Measurements from ENCODE around the gene PSG1. TPM values are rescaled to one million over a fixed set of nuclear protein-coding genes. Genes with fewer than 3 reads are reported as not detected.
"Not testable (repeated sequence)": the region's sequence is repeated elsewhere in the genome, so short reads cannot be mapped to it uniquely, and the experiment has no call there.

PSG1 gene
- total RNA-seq, 1 experiment from 2014 or later = not detected

DNA sequence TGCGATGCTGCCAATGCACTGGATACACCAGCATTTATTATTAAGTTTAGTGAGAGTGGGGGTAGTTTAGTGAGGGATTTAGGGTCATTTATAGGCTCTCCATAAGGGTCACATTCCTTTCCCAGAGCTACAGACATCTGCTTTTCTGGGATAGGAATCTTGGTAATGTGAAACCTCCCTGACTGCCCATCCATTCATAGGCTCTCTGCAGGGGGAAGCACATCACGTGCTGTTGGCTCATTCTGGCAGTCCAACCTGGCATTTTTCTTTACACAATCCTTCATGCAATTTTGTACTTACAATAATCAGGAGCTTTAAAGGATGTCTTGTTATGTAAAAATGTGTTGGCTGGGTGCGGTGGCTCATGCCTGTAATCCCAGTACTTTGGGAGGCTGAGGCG is 21.0 kb upstream of the PSG1 start:
- not testable (repeated sequence) for H2BK15ac ChIP-seq (ENCODE audit: low read depth, low read length); H3K18ac ChIP-seq (ENCODE audit: insufficient read length, low read depth, low read length); H3K9ac ChIP-seq (ENCODE audit: extremely low read depth, insufficient read length, low read length); H3K27ac Mint-ChIP-seq; H2AK5ac ChIP-seq (ENCODE audit: insufficient read length, low read length); DNase-seq; H2AFZ ChIP-seq (ENCODE audit: low read length); H2BK12ac ChIP-seq (ENCODE audit: insufficient read length, low read depth, low read length); H3K4me1 Mint-ChIP-seq; H3K56ac ChIP-seq (ENCODE audit: insufficient read length, low read depth, low read length); H4K8ac ChIP-seq (replicated peaks; ENCODE audit: insufficient read length, low read depth, low read length); H3K27me3 Mint-ChIP-seq (ENCODE audit: low read depth); H3K23ac ChIP-seq (ENCODE audit: insufficient read length, low read depth, low read length); H3K27ac ChIP-seq (ENCODE audit: insufficient read length, low read depth, low read length); H3K27me3 ChIP-seq (ENCODE audit: insufficient read depth, low read length); H4K91ac ChIP-seq (ENCODE audit: insufficient read length, low read depth, low read length); H3K4ac ChIP-seq (ENCODE audit: low read depth, low read length); H3K79me2 ChIP-seq (ENCODE audit: insufficient read depth, low read length); H3K79me1 ChIP-seq (ENCODE audit: insufficient read depth, low read depth, low read length, poor library complexity, severe bottlenecking); H4K5ac ChIP-seq (ENCODE audit: insufficient read length, low read depth, low read length); H3K4me2 ChIP-seq (ENCODE audit: insufficient read depth, insufficient read length, low read length); H3K23me2 ChIP-seq (ENCODE audit: insufficient read length, low read depth, low read length, poor library complexity, severe bottlenecking); H3K4me1 ChIP-seq (ENCODE audit: insufficient read depth, low read length); H3K4me3 Mint-ChIP-seq; H3K14ac ChIP-seq (ENCODE audit: insufficient read depth, low read length); H2BK120ac ChIP-seq (ENCODE audit: low read depth, low read length, poor library complexity, severe bottlenecking); H2BK20ac ChIP-seq (ENCODE audit: low read depth, low read length, poor library complexity, severe bottlenecking); H2BK5ac ChIP-seq (ENCODE audit: insufficient read length, low read length); H3T11ph ChIP-seq (ENCODE audit: low read length); H4K20me1 ChIP-seq (ENCODE audit: control insufficient read depth, insufficient read depth, insufficient read length)
- WGBS (ENCODE audit: extremely low coverage, insufficient read length, low lambda C conversion rate) = no CpG with 5 or more reads among the region's 4 CpGs
- Mint-ChIP-seq H3K9me3 (peaks cover 88 to 92% of the 10 kb centered on the region in 2 experiments), H3K36me3 (ENCODE audit: insufficient read depth in 1 of 3, low read depth in 3 of 3) (peaks cover 0 to 17% (median 8%) of the 10 kb centered on the region in 3 experiments; a peak in 6 of 7 replicates)
- peaks cover 31% of the 10 kb centered on the region for H3K9me3 ChIP-seq (ENCODE audit: control insufficient read depth, low read depth, low read length)

DNA sequence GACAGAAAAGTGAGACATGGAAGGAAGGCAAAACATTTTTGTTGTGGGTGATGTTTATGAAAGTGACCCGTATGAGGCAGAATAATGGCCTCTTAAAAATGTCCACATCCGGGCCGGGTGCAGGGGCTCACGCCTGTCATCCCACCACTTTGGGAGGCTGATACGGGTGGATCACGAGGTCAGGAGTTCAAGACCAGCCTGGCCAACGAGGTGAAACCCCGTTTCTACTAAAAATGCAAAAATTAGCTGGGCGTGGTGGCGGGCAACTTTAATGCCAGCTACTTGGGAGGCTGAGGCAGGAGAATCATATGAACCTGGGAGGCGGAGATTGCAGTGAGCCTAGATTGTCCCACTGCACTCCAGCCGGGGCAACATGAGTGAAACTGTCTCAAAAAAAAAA is 20.2 kb upstream of the PSG1 start:
- H4K5ac ChIP-seq (ENCODE audit: insufficient read length, low read depth, low read length); H3K79me2 ChIP-seq (ENCODE audit: insufficient read depth, low read length); H2BK15ac ChIP-seq (ENCODE audit: low read depth, low read length); H2BK12ac ChIP-seq (ENCODE audit: insufficient read length, low read depth, low read length); H3K27ac Mint-ChIP-seq; H3K4me3 Mint-ChIP-seq; H3K18ac ChIP-seq (ENCODE audit: insufficient read length, low read depth, low read length); H3K27ac ChIP-seq (ENCODE audit: insufficient read length, low read depth, low read length); H3K23ac ChIP-seq (ENCODE audit: insufficient read length, low read depth, low read length); H3K4ac ChIP-seq (ENCODE audit: low read depth, low read length); H4K91ac ChIP-seq (ENCODE audit: insufficient read length, low read depth, low read length); H4K8ac ChIP-seq (replicated peaks; ENCODE audit: insufficient read length, low read depth, low read length); H2AK5ac ChIP-seq (ENCODE audit: insufficient read length, low read length); H3T11ph ChIP-seq (ENCODE audit: low read length); H2BK120ac ChIP-seq (ENCODE audit: low read depth, low read length, poor library complexity, severe bottlenecking); H3K56ac ChIP-seq (ENCODE audit: insufficient read length, low read depth, low read length); H2BK5ac ChIP-seq (ENCODE audit: insufficient read length, low read length); H3K4me2 ChIP-seq (ENCODE audit: insufficient read depth, insufficient read length, low read length); H3K79me1 ChIP-seq (ENCODE audit: insufficient read depth, low read depth, low read length, poor library complexity, severe bottlenecking); DNase-seq; H3K4me1 Mint-ChIP-seq; H2BK20ac ChIP-seq (ENCODE audit: low read depth, low read length, poor library complexity, severe bottlenecking); H2AFZ ChIP-seq (ENCODE audit: low read length); H4K20me1 ChIP-seq (ENCODE audit: control insufficient read depth, insufficient read depth, insufficient read length); H3K14ac ChIP-seq (ENCODE audit: insufficient read depth, low read length); H3K27me3 ChIP-seq (ENCODE audit: insufficient read depth, low read length); H3K4me1 ChIP-seq (ENCODE audit: insufficient read depth, low read length); H3K27me3 Mint-ChIP-seq (ENCODE audit: low read depth); H3K9ac ChIP-seq (ENCODE audit: extremely low read depth, insufficient read length, low read length); H3K23me2 ChIP-seq (ENCODE audit: insufficient read length, low read depth, low read length, poor library complexity, severe bottlenecking): not testable (repeated sequence)
- no CpG with 5 or more reads among the region's 12 CpGs for WGBS (ENCODE audit: extremely low coverage, insufficient read length, low lambda C conversion rate)
- peaks cover 31% of the 10 kb centered on the region for H3K9me3 ChIP-seq (ENCODE audit: control insufficient read depth, low read depth, low read length)
- Mint-ChIP-seq H3K9me3 (peaks cover 84 to 91% of the 10 kb centered on the region in 2 experiments), H3K36me3 (ENCODE audit: insufficient read depth in 1 of 3, low read depth in 3 of 3) (peaks cover 0 to 16% (median 8%) of the 10 kb centered on the region in 3 experiments; a peak in 6 of 7 replicates)

All from H9 (cell line).